Activated naive CD4-positive, alpha-beta T cell treated with Interleukin-2 at 50 U/mL for 16 hours (primary cell): Measurements from ENCODE around the gene PCDHGC3.

Experiments used
- DNase-seq: peaks from one replicate; pipeline ENCODE4 v3.0.0-alpha.2; 2020

PCDHGC3 gene

GRCh38 chr5:141485321-141486055 is 9.7 kb downstream of the PCDHGC3 start:
- no peak for DNase-seq

- DNase-seq, result no peak
These were observed 10.3 kb downstream of the PCDHGC3 start for GRCh38 chr5:141486091-141486490.

GRCh38 chr5:141487131-141487530 is 11.4 kb downstream of the PCDHGC3 start:
- no peak for DNase-seq

- DNase-seq, result no peak
These were observed 13.1 kb downstream of the PCDHGC3 start, which contains the start of gene PCDHGC5 for GRCh38 chr5:141488591-141489561. Gene PCDHGC5 (plus strand): TSS chr5:141489081. CDS start chr5:141489241, 160 bp downstream.

- no peak for DNase-seq
These were observed 14.1 kb downstream of the PCDHGC3 start for GRCh38 chr5:141489841-141490240.

GRCh38 chr5:141490271-141490670 is 14.5 kb downstream of the PCDHGC3 start:
- DNase-seq, result no peak

- DNase-seq, result no peak
These were observed 15.0 kb downstream of the PCDHGC3 start for GRCh38 chr5:141490771-141491170.

GRCh38 chr5:141491323-141492167 is 15.8 kb downstream of the PCDHGC3 start:
- no peak for DNase-seq

- peak; percentile 34 for DNase-seq
These were observed 16.6 kb downstream of the PCDHGC3 start for GRCh38 chr5:141492168-141492885.

GRCh38 chr5:141493500-141494422 is 18.0 kb downstream of the PCDHGC3 start:
- DNase-seq, result no peak

GRCh38 chr5:141494761-141495452 is 19.1 kb downstream of the PCDHGC3 start:
- DNase-seq, result no peak

- DNase-seq, result no peak
These were observed 19.7 kb downstream of the PCDHGC3 start for GRCh38 chr5:141495453-141495811.

- DNase-seq, result no peak
These were observed 20.3 kb downstream of the PCDHGC3 start for GRCh38 chr5:141496038-141496437.

- DNase-seq, result no peak
These were observed 26.0 kb downstream of the PCDHGC3 start for GRCh38 chr5:141501761-141502160.

GRCh38 chr5:141503681-141504080 is 27.9 kb downstream of the PCDHGC3 start:
- DNase-seq, result no peak

- DNase-seq, result no peak
These were observed 28.4 kb downstream of the PCDHGC3 start for GRCh38 chr5:141504216-141504615.

- DNase-seq, result no peak
These were observed 30.8 kb downstream of the PCDHGC3 start for GRCh38 chr5:141506381-141507155.

GRCh38 chr5:141507387-141508091 is 31.8 kb downstream of the PCDHGC3 start:
- no peak for DNase-seq

GRCh38 chr5:141508440-141508797 is 32.7 kb downstream of the PCDHGC3 start:
- no peak for DNase-seq
